ENCODE data around the gene KRT80.

The KRT80 gene

GRCh38 chr12:52126605-52127578 is 64.9 kb downstream of the KRT80 start:
- DNase-seq: no peak

- no peak for DNase-seq
Observed at GRCh38 chr12:52126050-52126604, 65.7 kb downstream of the KRT80 start.

- peak; percentile 52 for DNase-seq
Observed at GRCh38 chr12:52125476-52125900, 66.3 kb downstream of the KRT80 start.

GRCh38 chr12:52123487-52124186 is 68.2 kb downstream of the KRT80 start:
- no peak for DNase-seq

- no peak for DNase-seq
Observed at GRCh38 chr12:52122904-52123303, 68.9 kb downstream of the KRT80 start.

- no peak for DNase-seq
Observed at GRCh38 chr12:52122540-52122871, 69.3 kb downstream of the KRT80 start.

- DNase-seq: peak; percentile 67
Observed at GRCh38 chr12:52121824-52122539, 69.8 kb downstream of the KRT80 start.

GRCh38 chr12:52120951-52121823 is 70.6 kb downstream of the KRT80 start:
- no peak for DNase-seq

- peak; percentile 40 for DNase-seq
Observed at GRCh38 chr12:52119398-52120254, 72.2 kb downstream of the KRT80 start.

Measured in NCI-H1436 (cell line).